A673 (cell line): ENCODE data around the gene SERHL2.
"Not testable (repeated sequence)": the region's sequence is repeated elsewhere in the genome, so short reads cannot be mapped to it uniquely, and the experiment has no call there.

Source experiments
- CTCF ChIP-seq: fragments of 300-800, 200-600 bp; sonication (generic); conservative IDR thresholded peaks from 2 replicates; pipeline ENCODE4 v1.5.1; 2017; ENCODE audit warnings: low read depth, mild to moderate bottlenecking, antibody characterized with exemption, low read length, moderate library complexity, mixed read lengths
- EZH2 ChIP-seq: fragments of 200-600 bp; sonication (generic); IDR thresholded peaks from 2 replicates; pipeline ENCODE4 v1.6.1; 2017; ENCODE audit warnings: borderline replicate concordance, low read depth, mild to moderate bottlenecking, mixed read lengths, antibody characterized with exemption, low read length; ENCODE audit not compliant: poor library complexity, severe bottlenecking

GRCh38 chr22:42514331-42514730 lies 39.4 kb upstream of the SERHL2 start:
- TF ChIP-seq EZH2, CTCF: not testable (repeated sequence)
